ENCODE data around the gene IGF2. TPM values are rescaled to one million over a fixed set of nuclear protein-coding genes. Genes with fewer than 3 reads are reported as not detected.
A peak's percentile ranks its signal among the peaks of the same experiment; 100 is the strongest.

Gene IGF2
- total and polyA plus RNA-seq, 2 donors from 2014 or later: 10.2 to 30.5 TPM

GRCh38 chr11:2175659-2176058 is 36.5 kb upstream of the IGF2 start:
- H3K4me3 ChIP-seq (ENCODE audit: low read length in 3 of 3): no peak overlapping the region
- FAIRE-seq (no peak), DNase-seq (peak in 3 of 5 donors; percentile 58 to 69 (median 63))
- no peak overlapping the region for H3K27ac ChIP-seq (ENCODE audit: low read depth in 2 of 2, low read length in 2 of 2)
- no peaks in the 10 kb centered on the region for H3K36me3 ChIP-seq (ENCODE audit: control insufficient read depth in 2 of 3, insufficient read depth in 3 of 3, low read length in 3 of 3)
- H3K9me3 ChIP-seq (ENCODE audit: control insufficient read depth in 2 of 3, insufficient read depth in 1 of 3, low read length in 3 of 3): no peaks in the 10 kb centered on the region
- H3K27me3 ChIP-seq (ENCODE audit: control insufficient read depth, insufficient read depth, low read length): no peaks in the 10 kb centered on the region
- no peak for TF ChIP-seq CTCF (IDR thresholded peaks at IDR 0.05; ENCODE audit: borderline replicate concordance, extremely low read depth, insufficient read depth)
- no peak overlapping the region for H3K9ac ChIP-seq (ENCODE audit: low read length in 3 of 3)
- intact Hi-C loops (cut with DNase I): no loop called here
- no peaks in the 10 kb centered on the region for H3K4me1 ChIP-seq (ENCODE audit: control insufficient read depth in 2 of 3, insufficient read depth in 2 of 3, low read depth in 1 of 3, low read length in 3 of 3)

- Histone ChIP-seq H3K4me1 (ENCODE audit: control insufficient read depth in 2 of 3, insufficient read depth in 2 of 3, low read depth in 1 of 3, low read length in 3 of 3) (no peaks in the 10 kb centered on the region), H3K36me3 (ENCODE audit: control insufficient read depth in 2 of 3, insufficient read depth in 3 of 3, low read length in 3 of 3) (no peaks in the 10 kb centered on the region), H3K9me3 (ENCODE audit: control insufficient read depth in 2 of 3, insufficient read depth in 1 of 3, low read length in 3 of 3) (no peaks in the 10 kb centered on the region), H3K4me3 (ENCODE audit: low read length in 3 of 3) (no peak overlapping the region), H3K27me3 (ENCODE audit: control insufficient read depth, insufficient read depth, low read length) (no peaks in the 10 kb centered on the region), H3K27ac (ENCODE audit: low read depth in 2 of 2, low read length in 2 of 2) (no peak overlapping the region), H3K9ac (ENCODE audit: low read length in 3 of 3) (no peak overlapping the region)
- no peak for TF ChIP-seq CTCF (IDR thresholded peaks at IDR 0.05; ENCODE audit: borderline replicate concordance, extremely low read depth, insufficient read depth)
- intact Hi-C loops (cut with DNase I): no loop called here
- DNase-seq (no peak), FAIRE-seq (no peak)
Measured at GRCh38 chr11:2174361-2174760, 35.2 kb upstream of the IGF2 start.

GRCh38 chr11:2173761-2174160 is 34.6 kb upstream of the IGF2 start:
- DNase-seq (no peak), FAIRE-seq (no peak)
- no peaks in the 10 kb centered on the region for H3K4me1 ChIP-seq (ENCODE audit: control insufficient read depth in 2 of 3, insufficient read depth in 2 of 3, low read depth in 1 of 3, low read length in 3 of 3)
- H3K4me3 ChIP-seq (ENCODE audit: low read length in 3 of 3): no peak overlapping the region
- H3K27ac ChIP-seq (ENCODE audit: low read depth in 2 of 2, low read length in 2 of 2): no peak overlapping the region
- TF ChIP-seq CTCF (IDR thresholded peaks at IDR 0.05; ENCODE audit: borderline replicate concordance, extremely low read depth, insufficient read depth): no peak
- no peaks in the 10 kb centered on the region for H3K27me3 ChIP-seq (ENCODE audit: control insufficient read depth, insufficient read depth, low read length)
- H3K9ac ChIP-seq (ENCODE audit: low read length in 3 of 3): no peak overlapping the region
- no peaks in the 10 kb centered on the region for H3K9me3 ChIP-seq (ENCODE audit: control insufficient read depth in 2 of 3, insufficient read depth in 1 of 3, low read length in 3 of 3)
- no peaks in the 10 kb centered on the region for H3K36me3 ChIP-seq (ENCODE audit: control insufficient read depth in 2 of 3, insufficient read depth in 3 of 3, low read length in 3 of 3)
- intact Hi-C loops (cut with DNase I): no loop called here

- H3K9ac ChIP-seq (ENCODE audit: low read length in 3 of 3): no peak overlapping the region
- no peaks in the 10 kb centered on the region for H3K36me3 ChIP-seq (ENCODE audit: control insufficient read depth in 2 of 3, insufficient read depth in 3 of 3, low read length in 3 of 3)
- no peak for DNase-seq
- H3K27me3 ChIP-seq (ENCODE audit: control insufficient read depth, insufficient read depth, low read length): no peaks in the 10 kb centered on the region
- intact Hi-C loops (cut with DNase I): no loop called here
- H3K4me3 ChIP-seq (ENCODE audit: low read length in 3 of 3): no peak overlapping the region
- no peak for FAIRE-seq
- H3K9me3 ChIP-seq (ENCODE audit: control insufficient read depth in 2 of 3, insufficient read depth in 1 of 3, low read length in 3 of 3): no peaks in the 10 kb centered on the region
- H3K4me1 ChIP-seq (ENCODE audit: control insufficient read depth in 2 of 3, insufficient read depth in 2 of 3, low read depth in 1 of 3, low read length in 3 of 3): no peaks in the 10 kb centered on the region
- no peak overlapping the region for H3K27ac ChIP-seq (ENCODE audit: low read depth in 2 of 2, low read length in 2 of 2)
- no peak for TF ChIP-seq CTCF (IDR thresholded peaks at IDR 0.05; ENCODE audit: borderline replicate concordance, extremely low read depth, insufficient read depth)
Measured at GRCh38 chr11:2173150-2173693, 34.0 kb upstream of the IGF2 start.
